ENCODE measurements around the gene PAK1.

The PAK1 gene

DNA sequence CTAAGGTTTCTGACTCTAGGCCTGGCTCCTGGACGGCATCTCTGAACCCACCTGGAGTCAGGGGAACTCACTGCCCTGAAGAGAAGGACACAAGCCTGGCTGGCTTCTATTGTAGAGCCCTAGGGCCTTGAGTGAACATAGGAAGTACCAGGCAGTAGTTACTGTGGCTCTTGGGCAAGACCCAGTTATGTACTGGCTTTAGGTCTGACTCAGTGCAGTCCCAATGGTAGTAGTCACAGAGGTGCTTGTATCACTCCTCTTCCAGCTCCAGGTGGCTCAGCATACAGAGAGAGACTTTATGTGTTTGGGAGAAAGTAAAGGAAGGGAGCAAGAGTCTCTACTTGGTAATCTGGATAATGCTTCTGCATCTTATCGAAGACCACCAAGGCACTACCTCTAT, 13.9 kb upstream of the PAK1 start:
- H3K4me3 ChIP-seq (ENCODE audit: low read length in 2 of 2), result no peak overlapping the region
- no peak overlapping the region for H2BK12ac ChIP-seq (ENCODE audit: low read length)
- no peak overlapping the region for H3K23ac ChIP-seq (ENCODE audit: low read depth, low read length, poor library complexity)
- H4K8ac ChIP-seq (ENCODE audit: low read depth, low read length), result no peak overlapping the region
- no peaks in the 10 kb centered on the region for H3K4me1 ChIP-seq (ENCODE audit: control insufficient read depth in 2 of 2, insufficient read depth in 1 of 2, low read depth in 1 of 2, low read length in 2 of 2)
- H3K9me3 ChIP-seq (replicated peaks in 1 of 2; ENCODE audit: control insufficient read depth in 2 of 2, insufficient read depth in 1 of 2, low read depth in 1 of 2, low read length in 2 of 2), result no peaks in the 10 kb centered on the region
- H2BK5ac ChIP-seq (ENCODE audit: low read length), result no peak overlapping the region
- no peaks in the 10 kb centered on the region for H3K27me3 ChIP-seq (ENCODE audit: control insufficient read depth in 3 of 3, insufficient read depth in 3 of 3, low read depth in 1 of 3, low read length in 3 of 3)
- H2AK5ac ChIP-seq (ENCODE audit: low read depth, low read length), result no peak overlapping the region
- H3K18ac ChIP-seq (ENCODE audit: low read length), result no peak overlapping the region
- H2AFZ ChIP-seq (ENCODE audit: low read length), result no peak overlapping the region
- H3K4me2 ChIP-seq (ENCODE audit: insufficient read depth, low read length, poor library complexity, severe bottlenecking), result no peak overlapping the region
- no peak overlapping the region for H2BK15ac ChIP-seq (ENCODE audit: low read length)
- WGBS, 2 donors (ENCODE audit: extremely low coverage in 2 of 2, insufficient read length in 2 of 2, insufficient replicate concordance in 1 of 2), result no CpG with 5 or more reads among the region's 2 CpGs
- DNase-seq (ENCODE audit: low spot score), result no peak
- H3K79me1 ChIP-seq (ENCODE audit: low read depth, low read length), result no peaks in the 10 kb centered on the region
- no peak overlapping the region for H3K14ac ChIP-seq (ENCODE audit: low read length)
- H2BK120ac ChIP-seq (ENCODE audit: low read depth, low read length), result no peak overlapping the region
- no peak overlapping the region for H3K9ac ChIP-seq (ENCODE audit: low read depth, low read length, poor library complexity)
- H4K91ac ChIP-seq (ENCODE audit: low read depth, low read length, poor library complexity), result no peak overlapping the region
- no peak overlapping the region for H3K27ac ChIP-seq (replicated peaks; ENCODE audit: low read length)
- H3K4ac ChIP-seq (ENCODE audit: low read length), result no peak overlapping the region
- H3K36me3 ChIP-seq (replicated peaks in 1 of 2; ENCODE audit: control insufficient read depth in 2 of 2, insufficient read depth in 2 of 2, low read length in 2 of 2), result no peaks in the 10 kb centered on the region

DNA sequence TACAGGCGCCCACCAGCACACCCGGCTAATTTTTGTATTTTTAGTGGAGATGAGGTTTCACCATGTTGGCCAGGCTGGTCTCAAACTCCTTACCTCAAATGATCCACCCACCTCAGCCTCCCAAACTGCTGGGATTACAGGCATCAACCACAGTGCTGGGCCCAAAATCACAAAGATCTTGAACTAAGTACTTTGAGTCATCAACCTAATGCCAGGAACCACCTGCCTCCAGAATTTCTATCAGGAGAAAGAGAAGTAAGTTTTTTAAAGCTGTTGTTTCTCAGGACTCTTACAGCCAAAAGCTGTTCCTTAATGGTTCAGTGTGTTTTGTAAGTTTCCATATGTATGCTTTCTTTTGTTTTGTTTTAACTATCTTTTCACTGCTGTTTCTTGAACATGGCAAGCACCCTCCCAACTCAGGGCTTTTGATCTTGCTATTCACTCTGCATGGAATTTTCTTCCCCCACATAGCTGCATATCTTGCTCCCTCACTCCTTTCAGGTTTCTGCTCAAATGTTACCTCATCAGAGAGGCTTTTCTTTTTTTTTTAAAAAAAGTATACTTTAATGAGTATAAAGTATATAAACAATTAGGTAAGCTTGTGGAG, 6.0 kb upstream of the PAK1 start:
- H3K23ac ChIP-seq (ENCODE audit: low read depth, low read length, poor library complexity), result no peak overlapping the region
- no peaks in the 10 kb centered on the region for H3K9me3 ChIP-seq (replicated peaks in 1 of 2; ENCODE audit: control insufficient read depth in 2 of 2, insufficient read depth in 1 of 2, low read depth in 1 of 2, low read length in 2 of 2)
- H2AK5ac ChIP-seq (ENCODE audit: low read depth, low read length), result no peak overlapping the region
- H3K4me3 ChIP-seq (ENCODE audit: low read length in 2 of 2), result no peak overlapping the region
- H4K8ac ChIP-seq (ENCODE audit: low read depth, low read length), result no peak overlapping the region
- H3K18ac ChIP-seq (ENCODE audit: low read length), result no peak overlapping the region
- no peaks in the 10 kb centered on the region for H3K79me1 ChIP-seq (ENCODE audit: low read depth, low read length)
- no peak overlapping the region for H4K91ac ChIP-seq (ENCODE audit: low read depth, low read length, poor library complexity)
- no peak overlapping the region for H2BK120ac ChIP-seq (ENCODE audit: low read depth, low read length)
- no peaks in the 10 kb centered on the region for H3K4me1 ChIP-seq (ENCODE audit: control insufficient read depth in 2 of 2, insufficient read depth in 1 of 2, low read depth in 1 of 2, low read length in 2 of 2)
- H3K4me2 ChIP-seq (ENCODE audit: insufficient read depth, low read length, poor library complexity, severe bottlenecking), result no peak overlapping the region
- no peak overlapping the region for H2BK12ac ChIP-seq (ENCODE audit: low read length)
- no peak overlapping the region for H3K14ac ChIP-seq (ENCODE audit: low read length)
- H2AFZ ChIP-seq (ENCODE audit: low read length), result no peak overlapping the region
- no peaks in the 10 kb centered on the region for H3K27me3 ChIP-seq (ENCODE audit: control insufficient read depth in 3 of 3, insufficient read depth in 3 of 3, low read depth in 1 of 3, low read length in 3 of 3)
- H3K27ac ChIP-seq (replicated peaks; ENCODE audit: low read length), result no peak overlapping the region
- H3K4ac ChIP-seq (ENCODE audit: low read length), result no peak overlapping the region
- H3K9ac ChIP-seq (ENCODE audit: low read depth, low read length, poor library complexity), result no peak overlapping the region
- DNase-seq (ENCODE audit: low spot score), result no peak
- H3K36me3 ChIP-seq (replicated peaks in 1 of 2; ENCODE audit: control insufficient read depth in 2 of 2, insufficient read depth in 2 of 2, low read length in 2 of 2), result no peaks in the 10 kb centered on the region
- no peak overlapping the region for H2BK15ac ChIP-seq (ENCODE audit: low read length)
- no CpG with 5 or more reads among the region's 2 CpGs for WGBS, 2 donors (ENCODE audit: extremely low coverage in 2 of 2, insufficient read length in 2 of 2, insufficient replicate concordance in 1 of 2)
- H2BK5ac ChIP-seq (ENCODE audit: low read length), result no peak overlapping the region

DNA sequence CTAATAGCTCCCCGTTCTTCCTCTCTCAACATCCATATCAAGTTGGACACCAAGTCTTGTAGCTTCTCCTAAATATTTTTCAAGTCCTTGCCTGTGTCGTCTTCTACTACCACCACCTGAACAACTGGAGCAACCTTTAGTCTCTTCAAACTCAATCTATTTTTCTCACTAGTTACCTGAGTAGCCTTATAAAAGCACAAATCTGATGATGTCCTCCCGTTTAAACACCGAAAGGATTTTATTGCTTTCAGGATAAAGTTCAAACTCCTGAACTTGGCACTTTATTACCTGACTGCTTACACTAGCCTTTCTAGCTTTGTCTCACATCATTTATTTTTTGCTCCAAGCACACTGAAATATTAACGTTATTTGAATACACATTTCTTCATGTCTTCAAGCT, 1.3 kb upstream of the PAK1 start:
- no peak overlapping the region for H3K9ac ChIP-seq (ENCODE audit: low read depth, low read length, poor library complexity)

DNA sequence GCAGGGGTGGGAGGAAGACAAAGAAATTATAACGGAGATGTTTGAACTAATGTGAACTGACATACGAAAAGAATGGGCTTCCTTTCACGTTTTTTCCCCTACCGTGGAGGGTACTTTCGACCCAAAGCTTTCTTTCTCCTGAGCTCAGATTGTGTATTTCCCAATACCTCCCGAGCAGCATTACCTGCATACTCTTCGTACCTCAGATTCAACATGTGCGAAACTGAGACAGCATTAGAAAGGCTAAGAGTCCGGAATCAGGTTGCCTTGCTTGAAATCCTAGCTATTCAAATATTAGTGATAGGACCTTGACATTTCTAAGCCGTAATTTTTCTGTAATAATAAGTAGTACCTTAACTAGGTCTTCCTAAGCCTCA, 778 bp upstream of the PAK1 start:
- Histone ChIP-seq H3K23ac (ENCODE audit: low read depth, low read length, poor library complexity) (no peak overlapping the region), H2AK5ac (ENCODE audit: low read depth, low read length) (no peak overlapping the region), H3K36me3 (replicated peaks in 1 of 2; ENCODE audit: control insufficient read depth in 2 of 2, insufficient read depth in 2 of 2, low read length in 2 of 2) (no peaks in the 10 kb centered on the region), H3K4ac (ENCODE audit: low read length) (no peak overlapping the region), H3K9ac (ENCODE audit: low read depth, low read length, poor library complexity) (no peak overlapping the region), H3K79me1 (ENCODE audit: low read depth, low read length) (no peaks in the 10 kb centered on the region), H3K27ac (replicated peaks; ENCODE audit: low read length) (no peak overlapping the region), H4K91ac (ENCODE audit: low read depth, low read length, poor library complexity) (no peak overlapping the region), H4K8ac (ENCODE audit: low read depth, low read length) (no peak overlapping the region), H2AFZ (ENCODE audit: low read length) (peak overlapping the region; percentile 93), H3K18ac (ENCODE audit: low read length) (no peak overlapping the region), H3K4me2 (ENCODE audit: insufficient read depth, low read length, poor library complexity, severe bottlenecking) (no peak overlapping the region), H3K14ac (ENCODE audit: low read length) (no peak overlapping the region), H3K4me3 (ENCODE audit: low read length in 2 of 2) (peak overlapping the region; percentile 70 to 85), H2BK5ac (ENCODE audit: low read length) (no peak overlapping the region), H2BK12ac (ENCODE audit: low read length) (no peak overlapping the region), H3K27me3 (ENCODE audit: control insufficient read depth in 3 of 3, insufficient read depth in 3 of 3, low read depth in 1 of 3, low read length in 3 of 3) (no peaks in the 10 kb centered on the region), H2BK15ac (ENCODE audit: low read length) (no peak overlapping the region), H3K4me1 (ENCODE audit: control insufficient read depth in 2 of 2, insufficient read depth in 1 of 2, low read depth in 1 of 2, low read length in 2 of 2) (peaks cover 9 to 23% of the 10 kb centered on the region in 2 donors), H3K9me3 (replicated peaks in 1 of 2; ENCODE audit: control insufficient read depth in 2 of 2, insufficient read depth in 1 of 2, low read depth in 1 of 2, low read length in 2 of 2) (no peaks in the 10 kb centered on the region), H2BK120ac (ENCODE audit: low read depth, low read length) (no peak overlapping the region)
- DNase-seq (ENCODE audit: low spot score), result no peak
- WGBS, 2 donors (ENCODE audit: extremely low coverage in 2 of 2, insufficient read length in 2 of 2, insufficient replicate concordance in 1 of 2), result no CpG with 5 or more reads among the region's 10 CpGs

More for the DNA sequence above, 1.3 kb upstream of the PAK1 start:
- H2AFZ ChIP-seq (ENCODE audit: low read length), result no peak overlapping the region
- no peak overlapping the region for H3K18ac ChIP-seq (ENCODE audit: low read length)
- H3K79me1 ChIP-seq (ENCODE audit: low read depth, low read length), result no peaks in the 10 kb centered on the region
- no peak overlapping the region for H3K4me3 ChIP-seq (ENCODE audit: low read length in 2 of 2)
- H2BK12ac ChIP-seq (ENCODE audit: low read length), result no peak overlapping the region
- H3K23ac ChIP-seq (ENCODE audit: low read depth, low read length, poor library complexity), result no peak overlapping the region
- H2AK5ac ChIP-seq (ENCODE audit: low read depth, low read length), result no peak overlapping the region
- no CpG with 5 or more reads among the region's 5 CpGs for WGBS, 2 donors (ENCODE audit: extremely low coverage in 2 of 2, insufficient read length in 2 of 2, insufficient replicate concordance in 1 of 2)
- H2BK5ac ChIP-seq (ENCODE audit: low read length), result no peak overlapping the region
- H3K27me3 ChIP-seq (ENCODE audit: control insufficient read depth in 3 of 3, insufficient read depth in 3 of 3, low read depth in 1 of 3, low read length in 3 of 3), result no peaks in the 10 kb centered on the region
- no peak overlapping the region for H2BK120ac ChIP-seq (ENCODE audit: low read depth, low read length)
- H3K4me1 ChIP-seq (ENCODE audit: control insufficient read depth in 2 of 2, insufficient read depth in 1 of 2, low read depth in 1 of 2, low read length in 2 of 2), result peaks cover 8 to 21% of the 10 kb centered on the region in 2 donors
- no peaks in the 10 kb centered on the region for H3K9me3 ChIP-seq (replicated peaks in 1 of 2; ENCODE audit: control insufficient read depth in 2 of 2, insufficient read depth in 1 of 2, low read depth in 1 of 2, low read length in 2 of 2)
- no peak overlapping the region for H3K14ac ChIP-seq (ENCODE audit: low read length)
- no peaks in the 10 kb centered on the region for H3K36me3 ChIP-seq (replicated peaks in 1 of 2; ENCODE audit: control insufficient read depth in 2 of 2, insufficient read depth in 2 of 2, low read length in 2 of 2)
- H4K91ac ChIP-seq (ENCODE audit: low read depth, low read length, poor library complexity), result no peak overlapping the region
- H3K4me2 ChIP-seq (ENCODE audit: insufficient read depth, low read length, poor library complexity, severe bottlenecking), result no peak overlapping the region
- H2BK15ac ChIP-seq (ENCODE audit: low read length), result no peak overlapping the region
- no peak overlapping the region for H3K4ac ChIP-seq (ENCODE audit: low read length)
- H4K8ac ChIP-seq (ENCODE audit: low read depth, low read length), result no peak overlapping the region
- DNase-seq (ENCODE audit: low spot score), result no peak
- no peak overlapping the region for H3K27ac ChIP-seq (replicated peaks; ENCODE audit: low read length)

Data from neuronal stem cell (in vitro differentiated cells).